Breast epithelium (tissue), 4 donors: ENCODE results near the gene NUCKS1. TPM values are rescaled to one million over a fixed set of nuclear protein-coding genes. Genes with fewer than 3 reads are reported as not detected.

ENCODE experiments used
- DNase-seq, 2 donors: peaks; one replicate each; pipeline ENCODE4 v3.0.0-alpha.2; 2019; ENCODE audit warnings: low spot score in 2 of 2
- H3K27ac ChIP-seq, 2 donors: fragments of 200-600 bp; sonication (generic) in 1 of 2; one replicate each; pipeline ENCODE4 v1.5.1; 2016 to 2019; ENCODE audit warnings: mild to moderate bottlenecking in 1 of 2
- H3K27me3 ChIP-seq, 2 donors: fragments of 200-600 bp; sonication (generic) in 1 of 2; one replicate each; pipeline versions ENCODE4 v1.5.1 to v1.6.0; 2017 to 2019; ENCODE audit warnings: control low read depth in 1 of 2, mild to moderate bottlenecking in 1 of 2
- H3K36me3 ChIP-seq: fragments of 200-600 bp; one replicate; pipeline ENCODE4 v1.5.1; 2019
- H3K4me1 ChIP-seq, 2 donors: fragments of 200-600 bp; sonication (generic); one replicate each; pipeline ENCODE4 v1.5.1; 2016 to 2019; ENCODE audit warnings: control low read depth in 1 of 2
- H3K4me3 ChIP-seq, 3 donors: fragments of 200-600 bp; sonication (generic); 1 replicate in 2 of 3; 2 replicates in 1 of 3; pipeline ENCODE4 v1.5.1; 2016 to 2019; ENCODE audit warnings: mild to moderate bottlenecking in 3 of 3, moderate library complexity in 2 of 3
- H3K9me3 ChIP-seq, 2 donors: fragments of 200-600 bp; sonication (generic) in 1 of 2; one replicate each; pipeline ENCODE4 v1.5.1; 2016 to 2019; ENCODE audit warnings: control low read depth in 1 of 2
- CTCF ChIP-seq, 3 donors: fragments of 450-650 bp; IDR thresholded peaks; one replicate each; pipeline ENCODE4 v1.5.1; 2016 to 2017; ENCODE audit warnings: antibody characterized with exemption in 3 of 3, mild to moderate bottlenecking in 3 of 3, moderate library complexity in 3 of 3
- POLR2A ChIP-seq: fragments of 450-650 bp; IDR thresholded peaks from one replicate; pipeline ENCODE4 v1.6.1; 2016; ENCODE audit warnings: antibody characterized with exemption, mild to moderate bottlenecking, moderate library complexity
- POLR2AphosphoS5 ChIP-seq, 3 donors: sonication (generic); formaldehyde crosslinking; IDR thresholded peaks; one replicate each; pipeline ENCODE4 v1.6.1; 2017; ENCODE audit warnings: antibody characterized with exemption in 3 of 3
- intact Hi-C: fragments of 100-400 bp; cut with DNase I; formaldehyde crosslinking; loops from one replicate; pipeline ENCODE4 v1.15.1; 2023; ENCODE audit warnings: low total_unique reads
- total RNA-seq, 3 donors: library from RNA; depleted of rRNA; stranded (reverse); fragments of >200 nt; gene quantifications; one replicate each; pipeline ENCODE4 v1.1.0, GENCODE V29; 2016

NUCKS1 gene
- total RNA-seq, 3 donors from 2014 or later = 80.6 to 188 (median 86.9) TPM

- no peak for TF ChIP-seq CTCF (IDR thresholded peaks at IDR 0.05)
- no peak for TF ChIP-seq POLR2A
- no peak for TF ChIP-seq POLR2AphosphoS5 (IDR thresholded peaks at IDR 0.05)
- H3K36me3 ChIP-seq = no peaks in the 10 kb centered on the region
- no peaks in the 10 kb centered on the region for H3K27me3 ChIP-seq
- no peaks in the 10 kb centered on the region for H3K9me3 ChIP-seq
- no peaks in the 10 kb centered on the region for H3K4me1 ChIP-seq
- H3K4me3 ChIP-seq = no peak overlapping the region
- H3K27ac ChIP-seq = no peak overlapping the region
- no peak for DNase-seq
- intact Hi-C loops = loop anchor here (10.0 kb wide), 1 partner anchor 182 kb away; no protein-coding TSS in a partner anchor
Measured at GRCh38 chr1:205792961-205793673, 43.1 kb upstream of the NUCKS1 start.

GRCh38 chr1:205792481-205792881, 42.5 kb upstream of the NUCKS1 start:
- Histone ChIP-seq H3K36me3 (no peaks in the 10 kb centered on the region), H3K27ac (no peak overlapping the region), H3K4me3 (no peak overlapping the region), H3K27me3 (no peaks in the 10 kb centered on the region), H3K4me1 (no peaks in the 10 kb centered on the region), H3K9me3 (no peaks in the 10 kb centered on the region)
- no peak for DNase-seq
- TF ChIP-seq CTCF (IDR thresholded peaks at IDR 0.05) (no peak), POLR2A (no peak), POLR2AphosphoS5 (IDR thresholded peaks at IDR 0.05) (no peak)
- intact Hi-C loops = loop anchor here (10.0 kb wide), 1 partner anchor 182 kb away; no protein-coding TSS in a partner anchor

- Histone ChIP-seq H3K36me3 (no peaks in the 10 kb centered on the region), H3K27me3 (no peaks in the 10 kb centered on the region), H3K4me3 (no peak overlapping the region), H3K27ac (no peak overlapping the region), H3K9me3 (no peaks in the 10 kb centered on the region), H3K4me1 (no peaks in the 10 kb centered on the region)
- intact Hi-C loops = loop anchor here (10.0 kb wide), 1 partner anchor 183 kb away; no protein-coding TSS in a partner anchor
- no peak for TF ChIP-seq POLR2A
- no peak for TF ChIP-seq POLR2AphosphoS5 (IDR thresholded peaks at IDR 0.05)
- TF ChIP-seq CTCF (IDR thresholded peaks at IDR 0.05) = peak; percentile 33 to 66 (median 66)
- peak in 1 of 2 donors; percentile 53 for DNase-seq
Measured at GRCh38 chr1:205791568-205792180, 41.7 kb upstream of the NUCKS1 start.

- intact Hi-C loops = no loop called here
- Histone ChIP-seq H3K36me3 (no peaks in the 10 kb centered on the region), H3K27me3 (no peaks in the 10 kb centered on the region), H3K4me1 (peaks cover 0 to 7% of the 10 kb centered on the region in 2 donors), H3K9me3 (no peaks in the 10 kb centered on the region), H3K27ac (no peak overlapping the region), H3K4me3 (no peak overlapping the region)
- DNase-seq = no peak
- TF ChIP-seq CTCF (IDR thresholded peaks at IDR 0.05) (no peak), POLR2AphosphoS5 (IDR thresholded peaks at IDR 0.05) (no peak), POLR2A (no peak)
Measured at GRCh38 chr1:205787287-205787916, 37.4 kb upstream of the NUCKS1 start.

GRCh38 chr1:205786601-205787000, 36.6 kb upstream of the NUCKS1 start:
- Histone ChIP-seq H3K27me3 (no peaks in the 10 kb centered on the region), H3K4me1 (peaks cover 0 to 7% of the 10 kb centered on the region in 2 donors), H3K36me3 (no peaks in the 10 kb centered on the region), H3K9me3 (no peaks in the 10 kb centered on the region), H3K27ac (no peak overlapping the region), H3K4me3 (no peak overlapping the region)
- intact Hi-C loops = no loop called here
- no peak for DNase-seq
- TF ChIP-seq POLR2A = no peak
- no peak for TF ChIP-seq POLR2AphosphoS5 (IDR thresholded peaks at IDR 0.05)
- no peak for TF ChIP-seq CTCF (IDR thresholded peaks at IDR 0.05)
